WTC11 (cell line): ENCODE data around the gene ECHS1. TPM values are rescaled to one million over a fixed set of nuclear protein-coding genes. Genes with fewer than 3 reads are reported as not detected.
"Not testable (repeated sequence)": the region's sequence is repeated elsewhere in the genome, so short reads cannot be mapped to it uniquely, and the experiment has no call there.

Source experiments
- ATAC-seq: fragments of 200-7000 bp; cut with Tn5 transposase; 2 replicates; pipeline ENCODE4 v1.10.0; 2021; ENCODE audit warnings: mild to moderate bottlenecking, moderate library complexity
- CTCF ChIA-PET: fragments of 300-600 bp; sonication (Branson Sonifier 250); formaldehyde crosslinking; loops from one replicate; lab custom pipeline; 2021; ENCODE audit warnings: antibody characterized with exemption; lab: Charles Lee
- POLR2A ChIA-PET: fragments of 350-600 bp; sonication (Branson Sonifier 250); formaldehyde crosslinking; loops from one replicate; lab custom pipeline; 2021; ENCODE audit warnings: antibody characterized with exemption; lab: Charles Lee
- DNase-seq: peaks from one replicate; pipeline ENCODE4 v3.0.0; 2021; ENCODE audit warnings: low spot score
- H3K27ac Mint-ChIP-seq: 2 replicates; pipeline ENCODE4 v1.8.0; 2021; ENCODE audit warnings: mixed read lengths
- H3K27me3 Mint-ChIP-seq: 2 replicates; pipeline ENCODE4 v1.8.0; 2021; ENCODE audit warnings: low read depth, mild to moderate bottlenecking, moderate library complexity, mixed read lengths
- H3K36me3 Mint-ChIP-seq: 2 replicates; pipeline ENCODE4 v1.8.0; 2021; ENCODE audit warnings: mixed read lengths
- H3K4me1 Mint-ChIP-seq: 2 replicates; pipeline ENCODE4 v1.8.0; 2022; ENCODE audit warnings: mixed read lengths
- H3K4me3 Mint-ChIP-seq: 2 replicates; pipeline ENCODE4 v1.8.0; 2021; ENCODE audit warnings: mild to moderate bottlenecking, moderate library complexity, mixed read lengths
- H3K9me3 Mint-ChIP-seq: 2 replicates; pipeline ENCODE4 v1.8.0; 2021; ENCODE audit warnings: mixed read lengths
- ARID4B ChIP-seq: sonication (generic); formaldehyde crosslinking; IDR thresholded peaks from 2 replicates; pipeline ENCODE4 v1.8.0; 2023; ENCODE audit warnings: missing genetic modification reagents, mild to moderate bottlenecking, borderline replicate concordance
- ATF3 ChIP-seq: sonication (generic); formaldehyde crosslinking; conservative IDR thresholded peaks from 2 replicates; pipeline ENCODE4 v1.8.1; 2022; ENCODE audit warnings: mild to moderate bottlenecking, missing genetic modification reagents
- CBFB ChIP-seq: sonication (generic); formaldehyde crosslinking; IDR thresholded peaks from 2 replicates; pipeline ENCODE4 v1.8.1; 2022; ENCODE audit warnings: mild to moderate bottlenecking, low read depth, missing genetic modification reagents
- CREM ChIP-seq: sonication (generic); formaldehyde crosslinking; IDR thresholded peaks from 2 replicates; pipeline ENCODE4 v1.8.1; 2022; ENCODE audit warnings: mild to moderate bottlenecking, missing genetic modification reagents, moderate library complexity
- MLX ChIP-seq: sonication (generic); formaldehyde crosslinking; IDR thresholded peaks from 2 replicates; pipeline ENCODE4 v1.8.1; 2023; ENCODE audit warnings: mild to moderate bottlenecking, missing genetic modification reagents, moderate library complexity
- MXD4 ChIP-seq: fragments of 250-450 bp; sonication (Bioruptor Pico); IDR thresholded peaks from 2 replicates; pipeline ENCODE4 v1.8.0; 2021; ENCODE audit warnings: mild to moderate bottlenecking, moderate library complexity, borderline replicate concordance
- NFYB ChIP-seq: sonication (generic); formaldehyde crosslinking; conservative IDR thresholded peaks from 2 replicates; pipeline ENCODE4 v1.8.0; 2022; ENCODE audit warnings: low read depth, missing genetic modification reagents
- PREB ChIP-seq: sonication (generic); formaldehyde crosslinking; IDR thresholded peaks from 2 replicates; pipeline ENCODE4 v1.8.1; 2022; ENCODE audit warnings: mild to moderate bottlenecking, missing genetic modification reagents, moderate library complexity, borderline replicate concordance
- SMAD4 ChIP-seq: sonication (generic); formaldehyde crosslinking; IDR thresholded peaks from 2 replicates; pipeline ENCODE4 v1.8.0; 2022; ENCODE audit warnings: mild to moderate bottlenecking, missing genetic modification reagents
- TEAD1 ChIP-seq: sonication (generic); formaldehyde crosslinking; IDR thresholded peaks from 2 replicates; pipeline ENCODE4 v1.8.0; 2022; ENCODE audit warnings: mild to moderate bottlenecking, missing genetic modification reagents
- TP53 ChIP-seq: sonication (generic); formaldehyde crosslinking; IDR thresholded peaks from 2 replicates; pipeline ENCODE4 v1.8.1; 2023; ENCODE audit warnings: mild to moderate bottlenecking, missing genetic modification reagents
- ZMAT4 ChIP-seq: fragments of 250-450 bp; sonication (Bioruptor Pico); IDR thresholded peaks from 2 replicates; pipeline ENCODE4 v1.9.0; 2021; ENCODE audit warnings: mild to moderate bottlenecking
- ZNF317 ChIP-seq: sonication (generic); formaldehyde crosslinking; IDR thresholded peaks from 2 replicates; pipeline ENCODE4 v1.8.1; 2023; ENCODE audit warnings: low read depth, mild to moderate bottlenecking, moderate library complexity, missing genetic modification reagents, borderline replicate concordance
- ZNF425 ChIP-seq: fragments of 250-450 bp; sonication (Bioruptor Pico); conservative IDR thresholded peaks from 2 replicates; pipeline ENCODE4 v1.9.0; 2021; ENCODE audit warnings: mild to moderate bottlenecking
- total RNA-seq: library from RNA; stranded (reverse); gene quantifications from 3 replicates; pipeline ENCODE4 v1.2.3, GENCODE V29; 2021
- TF ChIP-seq, protein P1 (sequence below): sonication (generic); formaldehyde crosslinking; IDR thresholded peaks from 2 replicates; pipeline ENCODE4 v1.8.1; 2022; ENCODE audit warnings: low read depth, mild to moderate bottlenecking, moderate library complexity, missing genetic modification reagents, borderline replicate concordance
- TF ChIP-seq, protein P2 (sequence below): sonication (generic); formaldehyde crosslinking; IDR thresholded peaks from 2 replicates; pipeline ENCODE4 v1.8.1; 2023; ENCODE audit warnings: mild to moderate bottlenecking, missing genetic modification reagents, borderline replicate concordance

Gene ECHS1
- total RNA-seq, 1 experiment from 2014 or later: 84.1 TPM

- TF ChIP-seq ZMAT4 (no peak), NFYB (CRISPR knock-in tag) (no peak), ARID4B (no peak), MLX (CRISPR knock-in tag) (no peak), CBFB (CRISPR knock-in tag) (no peak)
- TF ChIP-seq, all 79 proteins: peak for 0
These were observed 5.0 kb downstream of the ECHS1 start (continued) for GRCh38 chr10:133368153-133368552.

DNA sequence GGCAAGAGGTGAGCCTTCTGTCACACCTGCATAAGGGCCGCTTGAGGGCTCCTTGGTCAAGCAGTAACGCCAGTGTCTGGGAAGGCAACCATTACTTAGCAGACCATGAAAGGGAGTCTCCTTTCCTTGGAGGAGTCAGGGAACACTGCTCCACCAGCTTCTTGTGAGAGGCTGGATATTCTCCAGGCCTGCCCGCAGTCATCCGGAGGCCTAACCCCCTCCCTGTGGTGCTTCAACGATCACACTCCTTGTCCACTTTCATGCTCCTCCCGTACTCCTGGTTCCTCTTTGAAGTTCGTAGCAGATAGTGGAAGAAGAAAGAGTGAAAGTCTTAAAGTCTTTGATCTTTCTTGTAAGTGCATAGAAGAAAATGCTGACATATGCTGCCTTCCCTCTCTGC is 5.7 kb downstream of the ECHS1 start:
- H3K4me3 Mint-ChIP-seq, ATAC-seq, DNase-seq, POLR2A ChIA-PET, CTCF ChIA-PET, H3K9me3 Mint-ChIP-seq, H3K4me1 Mint-ChIP-seq, H3K27ac Mint-ChIP-seq, H3K27me3 Mint-ChIP-seq: not testable (repeated sequence)
- H3K36me3 Mint-ChIP-seq: peaks cover 47% of the 10 kb centered on the region

GRCh38 chr10:133366751-133367150 is 6.4 kb downstream of the ECHS1 start:
- POLR2A ChIA-PET: no interaction called here
- ATAC-seq (no peak), DNase-seq (no peak)
- Mint-ChIP-seq H3K4me3 (no peak overlapping the region), H3K27me3 (no peaks in the 10 kb centered on the region), H3K4me1 (no peaks in the 10 kb centered on the region), H3K36me3 (peaks cover 54% of the 10 kb centered on the region), H3K9me3 (no peaks in the 10 kb centered on the region), H3K27ac (no peak overlapping the region)
- CTCF ChIA-PET: no interaction called here
- TF ChIP-seq ATF3 (no peak), MXD4 (CRISPR knock-in tag) (no peak), CREM (no peak), ZNF317 (CRISPR knock-in tag) (no peak), ZNF425 (CRISPR knock-in tag) (no peak), TEAD1 (no peak), PREB (CRISPR knock-in tag) (no peak), SMAD4 (CRISPR knock-in tag) (no peak), TP53 (no peak)
- TF ChIP-seq, protein P1, sequence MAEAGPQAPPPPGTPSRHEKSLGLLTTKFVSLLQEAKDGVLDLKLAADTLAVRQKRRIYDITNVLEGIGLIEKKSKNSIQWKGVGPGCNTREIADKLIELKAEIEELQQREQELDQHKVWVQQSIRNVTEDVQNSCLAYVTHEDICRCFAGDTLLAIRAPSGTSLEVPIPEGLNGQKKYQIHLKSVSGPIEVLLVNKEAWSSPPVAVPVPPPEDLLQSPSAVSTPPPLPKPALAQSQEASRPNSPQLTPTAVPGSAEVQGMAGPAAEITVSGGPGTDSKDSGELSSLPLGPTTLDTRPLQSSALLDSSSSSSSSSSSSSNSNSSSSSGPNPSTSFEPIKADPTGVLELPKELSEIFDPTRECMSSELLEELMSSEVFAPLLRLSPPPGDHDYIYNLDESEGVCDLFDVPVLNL (CRISPR knock-in tag): no peak
- TF ChIP-seq, protein P2, sequence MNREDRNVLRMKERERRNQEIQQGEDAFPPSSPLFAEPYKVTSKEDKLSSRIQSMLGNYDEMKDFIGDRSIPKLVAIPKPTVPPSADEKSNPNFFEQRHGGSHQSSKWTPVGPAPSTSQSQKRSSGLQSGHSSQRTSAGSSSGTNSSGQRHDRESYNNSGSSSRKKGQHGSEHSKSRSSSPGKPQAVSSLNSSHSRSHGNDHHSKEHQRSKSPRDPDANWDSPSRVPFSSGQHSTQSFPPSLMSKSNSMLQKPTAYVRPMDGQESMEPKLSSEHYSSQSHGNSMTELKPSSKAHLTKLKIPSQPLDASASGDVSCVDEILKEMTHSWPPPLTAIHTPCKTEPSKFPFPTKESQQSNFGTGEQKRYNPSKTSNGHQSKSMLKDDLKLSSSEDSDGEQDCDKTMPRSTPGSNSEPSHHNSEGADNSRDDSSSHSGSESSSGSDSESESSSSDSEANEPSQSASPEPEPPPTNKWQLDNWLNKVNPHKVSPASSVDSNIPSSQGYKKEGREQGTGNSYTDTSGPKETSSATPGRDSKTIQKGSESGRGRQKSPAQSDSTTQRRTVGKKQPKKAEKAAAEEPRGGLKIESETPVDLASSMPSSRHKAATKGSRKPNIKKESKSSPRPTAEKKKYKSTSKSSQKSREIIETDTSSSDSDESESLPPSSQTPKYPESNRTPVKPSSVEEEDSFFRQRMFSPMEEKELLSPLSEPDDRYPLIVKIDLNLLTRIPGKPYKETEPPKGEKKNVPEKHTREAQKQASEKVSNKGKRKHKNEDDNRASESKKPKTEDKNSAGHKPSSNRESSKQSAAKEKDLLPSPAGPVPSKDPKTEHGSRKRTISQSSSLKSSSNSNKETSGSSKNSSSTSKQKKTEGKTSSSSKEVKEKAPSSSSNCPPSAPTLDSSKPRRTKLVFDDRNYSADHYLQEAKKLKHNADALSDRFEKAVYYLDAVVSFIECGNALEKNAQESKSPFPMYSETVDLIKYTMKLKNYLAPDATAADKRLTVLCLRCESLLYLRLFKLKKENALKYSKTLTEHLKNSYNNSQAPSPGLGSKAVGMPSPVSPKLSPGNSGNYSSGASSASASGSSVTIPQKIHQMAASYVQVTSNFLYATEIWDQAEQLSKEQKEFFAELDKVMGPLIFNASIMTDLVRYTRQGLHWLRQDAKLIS (CRISPR knock-in tag): no peak
